ENCODE data around the gene DCDC2B. TPM values are rescaled to one million over a fixed set of nuclear protein-coding genes. Genes with fewer than 3 reads are reported as not detected.

Gene DCDC2B
- total RNA-seq, 1 donor from 2014 or later, result not detected

DNA sequence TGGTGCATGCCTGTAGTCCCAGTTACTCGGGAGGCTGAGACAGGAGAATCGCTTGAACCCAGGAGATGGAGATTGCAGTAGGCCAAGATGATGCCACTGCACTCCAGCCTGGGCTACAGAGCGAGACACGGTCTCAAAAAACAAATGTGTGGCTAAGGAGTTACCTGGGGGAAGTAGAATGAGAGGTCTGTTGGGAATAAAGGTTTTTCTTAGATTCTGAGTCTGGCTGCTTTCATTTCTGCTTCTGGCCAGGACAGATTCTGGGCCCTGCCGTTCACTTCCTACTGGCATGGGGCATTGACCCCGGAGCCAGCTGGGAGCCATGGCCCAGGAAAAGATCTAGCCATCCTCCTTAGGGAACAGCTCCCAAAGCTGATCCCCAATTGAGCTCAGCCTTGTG lies 420 bp upstream of the DCDC2B start:
- H3K4me3 ChIP-seq, result no peak overlapping the region
- H3K9me3 ChIP-seq, result no peaks in the 10 kb centered on the region
- TF ChIP-seq, protein P1, sequence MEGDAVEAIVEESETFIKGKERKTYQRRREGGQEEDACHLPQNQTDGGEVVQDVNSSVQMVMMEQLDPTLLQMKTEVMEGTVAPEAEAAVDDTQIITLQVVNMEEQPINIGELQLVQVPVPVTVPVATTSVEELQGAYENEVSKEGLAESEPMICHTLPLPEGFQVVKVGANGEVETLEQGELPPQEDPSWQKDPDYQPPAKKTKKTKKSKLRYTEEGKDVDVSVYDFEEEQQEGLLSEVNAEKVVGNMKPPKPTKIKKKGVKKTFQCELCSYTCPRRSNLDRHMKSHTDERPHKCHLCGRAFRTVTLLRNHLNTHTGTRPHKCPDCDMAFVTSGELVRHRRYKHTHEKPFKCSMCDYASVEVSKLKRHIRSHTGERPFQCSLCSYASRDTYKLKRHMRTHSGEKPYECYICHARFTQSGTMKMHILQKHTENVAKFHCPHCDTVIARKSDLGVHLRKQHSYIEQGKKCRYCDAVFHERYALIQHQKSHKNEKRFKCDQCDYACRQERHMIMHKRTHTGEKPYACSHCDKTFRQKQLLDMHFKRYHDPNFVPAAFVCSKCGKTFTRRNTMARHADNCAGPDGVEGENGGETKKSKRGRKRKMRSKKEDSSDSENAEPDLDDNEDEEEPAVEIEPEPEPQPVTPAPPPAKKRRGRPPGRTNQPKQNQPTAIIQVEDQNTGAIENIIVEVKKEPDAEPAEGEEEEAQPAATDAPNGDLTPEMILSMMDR (IDR thresholded peaks at IDR 0.05), result no peak
- intact Hi-C loops (cut with DNase I), result no loop called here
- no peaks in the 10 kb centered on the region for H3K27me3 ChIP-seq
- DNase-seq (ENCODE audit: low spot score in 2 of 2), result no peak
- peaks cover 0 to 7% of the 10 kb centered on the region in 2 donors for H3K4me1 ChIP-seq
- no peaks in the 10 kb centered on the region for H3K36me3 ChIP-seq
- no peak overlapping the region for H3K27ac ChIP-seq

- no peak overlapping the region for H3K4me3 ChIP-seq
- no peak for DNase-seq (ENCODE audit: low spot score in 2 of 2)
- H3K36me3 ChIP-seq, result peaks cover 30 to 45% of the 10 kb centered on the region in 2 donors
- H3K4me1 ChIP-seq, result peaks cover under 1 to 1% of the 10 kb centered on the region in 2 donors
- TF ChIP-seq, protein P1 (IDR thresholded peaks at IDR 0.05), result peak; percentile 47 to 66 (median 50)
- no peaks in the 10 kb centered on the region for H3K9me3 ChIP-seq
- H3K27me3 ChIP-seq, result no peaks in the 10 kb centered on the region
- intact Hi-C loops (cut with DNase I), result no loop called here
- no peak overlapping the region for H3K27ac ChIP-seq
Observed at GRCh38 chr1:32215629-32216480, 7.0 kb downstream of the DCDC2B start.

DNA sequence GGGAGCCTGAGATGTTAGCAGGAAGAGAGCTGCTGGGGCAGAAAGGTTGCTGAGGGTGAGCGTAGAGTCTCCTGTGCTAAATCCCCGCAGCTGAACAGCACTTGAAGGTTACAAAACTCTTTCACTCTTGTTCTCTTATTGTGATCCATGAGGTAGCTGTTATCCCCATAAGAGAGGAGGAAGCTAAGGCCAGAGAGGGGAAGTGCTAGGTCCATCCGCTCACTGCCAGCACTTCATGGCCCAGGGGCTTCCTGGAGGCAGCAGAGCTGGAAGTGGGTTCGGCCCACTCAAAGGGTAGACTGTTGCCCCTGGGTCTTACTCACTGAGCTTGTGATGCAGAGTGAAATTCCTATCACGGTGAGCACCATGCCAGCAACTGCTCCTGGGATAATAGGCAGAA lies 7.7 kb downstream of the DCDC2B start:
- Histone ChIP-seq H3K27me3 (no peaks in the 10 kb centered on the region), H3K4me3 (no peak overlapping the region), H3K27ac (no peak overlapping the region), H3K36me3 (peaks cover 30 to 45% of the 10 kb centered on the region in 2 donors), H3K4me1 (peaks cover 7 to 8% of the 10 kb centered on the region in 2 donors), H3K9me3 (no peaks in the 10 kb centered on the region)
- no peak for DNase-seq (ENCODE audit: low spot score in 2 of 2)
- intact Hi-C loops (cut with DNase I), result no loop called here
- TF ChIP-seq, protein P1 (IDR thresholded peaks at IDR 0.05), result no peak

- Histone ChIP-seq H3K9me3 (no peaks in the 10 kb centered on the region), H3K27ac (no peak overlapping the region), H3K4me1 (peaks cover 19% of the 10 kb centered on the region in 2 donors), H3K4me3 (no peak overlapping the region), H3K27me3 (no peaks in the 10 kb centered on the region), H3K36me3 (peaks cover 30 to 44% of the 10 kb centered on the region in 2 donors)
- DNase-seq (ENCODE audit: low spot score in 2 of 2), result no peak
- TF ChIP-seq, protein P1 (IDR thresholded peaks at IDR 0.05), result no peak
- intact Hi-C loops (cut with DNase I), result no loop called here
Observed at GRCh38 chr1:32219022-32219421, 10.1 kb downstream of the DCDC2B start.

DNA sequence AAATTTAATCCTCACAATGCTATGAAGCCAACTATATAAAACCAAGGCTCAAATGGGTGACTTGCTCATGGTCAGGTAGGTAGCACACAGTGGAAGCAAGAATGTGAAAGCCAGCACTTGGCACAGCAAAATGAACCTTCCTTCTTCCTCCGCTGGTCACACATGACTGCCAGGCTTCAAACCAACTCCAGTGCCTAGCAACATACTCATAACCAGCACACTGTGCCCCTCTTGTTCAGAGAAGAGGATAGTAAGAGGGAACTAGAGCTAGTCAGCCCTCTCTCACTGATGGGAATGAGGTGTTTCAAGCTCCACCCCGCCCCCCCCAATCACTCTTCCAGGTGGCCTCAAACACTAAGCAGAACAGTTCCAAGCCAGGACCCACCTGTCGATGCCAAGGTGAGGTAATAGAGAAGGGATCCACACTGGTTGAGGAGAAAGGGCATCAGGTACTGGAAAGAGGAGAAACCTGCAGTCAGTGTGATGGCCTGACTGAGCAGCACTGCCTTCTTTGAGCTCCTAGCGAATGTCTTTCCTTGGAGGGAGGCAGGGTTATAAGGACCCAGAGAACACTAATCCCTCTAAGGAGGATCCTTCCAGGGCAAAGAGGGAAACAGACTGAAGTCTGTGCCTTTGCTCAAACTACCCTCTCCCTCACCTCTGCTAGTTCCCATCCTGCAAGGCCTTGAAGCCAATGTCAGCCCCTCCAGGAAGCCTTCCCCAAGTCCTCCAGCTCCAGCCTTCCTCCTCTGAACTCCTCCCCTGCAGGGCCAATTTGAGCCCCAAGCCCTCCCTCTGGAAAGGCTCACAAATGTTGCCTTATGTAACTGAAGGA lies 12.1 kb downstream of the DCDC2B start:
- intact Hi-C loops (cut with DNase I), result loop anchor here (5.0 kb wide), 1 partner anchor 71 kb away; the partner anchor contains the start of gene HDAC1
- TF ChIP-seq, protein P1 (IDR thresholded peaks at IDR 0.05), result no peak
- DNase-seq (ENCODE audit: low spot score in 2 of 2), result no peak
- H3K4me3 ChIP-seq, result peak overlapping the region; percentile 87 to 97
- H3K27ac ChIP-seq, result peak overlapping the region in 1 of 2 donors; percentile 81
- peaks cover 19% of the 10 kb centered on the region in 2 donors for H3K4me1 ChIP-seq
- H3K27me3 ChIP-seq, result no peaks in the 10 kb centered on the region
- H3K9me3 ChIP-seq, result no peaks in the 10 kb centered on the region
- H3K36me3 ChIP-seq, result peaks cover 32 to 41% of the 10 kb centered on the region in 2 donors

Data from ascending aorta (tissue), 2 donors.